Peyer's patch (tissue), 4 donors: ENCODE data around the gene STX1B. TPM values are rescaled to one million over a fixed set of nuclear protein-coding genes. Genes with fewer than 3 reads are reported as not detected.

Experiments
- DNase-seq, 3 donors: peaks; one replicate each; pipeline ENCODE4 v3.0.0-alpha.2; 2017 to 2019
- H3K27ac ChIP-seq, 4 donors: fragments of 200-600 bp; sonication (generic); one replicate each; pipeline ENCODE4 v1.5.1; 2016 to 2019
- H3K27me3 ChIP-seq, 2 donors: fragments of 200-600 bp; sonication (generic); one replicate each; pipeline ENCODE4 v1.5.1; 2019
- H3K36me3 ChIP-seq, 3 donors: fragments of 200-600 bp; sonication (generic); one replicate each; pipeline ENCODE4 v1.5.1; 2016 to 2019
- H3K4me1 ChIP-seq, 4 donors: fragments of 200-600 bp; sonication (generic); one replicate each; pipeline ENCODE4 v1.5.1; 2016 to 2019
- H3K4me3 ChIP-seq, 4 donors: fragments of 200-600 bp; sonication (generic); 1 replicate in 3 of 4; 2 replicates in 1 of 4; pipeline ENCODE4 v1.5.1; 2016 to 2019; ENCODE audit warnings: mild to moderate bottlenecking in 1 of 4
- H3K9me3 ChIP-seq, 4 donors: fragments of 200-600 bp; sonication (generic); one replicate each; pipeline ENCODE4 v1.5.1; 2016 to 2019; ENCODE audit warnings: mild to moderate bottlenecking in 1 of 4
- POLR2A ChIP-seq, 2 donors: fragments of 450-650 bp; IDR thresholded peaks; one replicate each; pipeline ENCODE4 v1.5.1; 2017; ENCODE audit warnings: antibody characterized with exemption in 2 of 2, mild to moderate bottlenecking in 2 of 2, moderate library complexity in 2 of 2
- total RNA-seq, 4 donors: library from RNA; depleted of rRNA; stranded (reverse); fragments of >200 nt; gene quantifications; one replicate each; pipeline ENCODE4 v1.1.0, GENCODE V29; 2016
- TF ChIP-seq, protein P1 (sequence below), 6 experiments: fragments of 450-650 bp in 4 of 6; fragments of 200-600 bp in 2 of 6; sonication (generic) in 1 of 6; IDR thresholded peaks; one replicate each; pipeline ENCODE4 v1.5.1; 2017 to 2019; ENCODE audit warnings: antibody characterized with exemption in 6 of 6, mild to moderate bottlenecking in 3 of 6, moderate library complexity in 1 of 6

STX1B gene
- total RNA-seq, 4 donors from 2014 or later: 0.18 to 1.3 (median 1.0) TPM; not detected in 1

DNA sequence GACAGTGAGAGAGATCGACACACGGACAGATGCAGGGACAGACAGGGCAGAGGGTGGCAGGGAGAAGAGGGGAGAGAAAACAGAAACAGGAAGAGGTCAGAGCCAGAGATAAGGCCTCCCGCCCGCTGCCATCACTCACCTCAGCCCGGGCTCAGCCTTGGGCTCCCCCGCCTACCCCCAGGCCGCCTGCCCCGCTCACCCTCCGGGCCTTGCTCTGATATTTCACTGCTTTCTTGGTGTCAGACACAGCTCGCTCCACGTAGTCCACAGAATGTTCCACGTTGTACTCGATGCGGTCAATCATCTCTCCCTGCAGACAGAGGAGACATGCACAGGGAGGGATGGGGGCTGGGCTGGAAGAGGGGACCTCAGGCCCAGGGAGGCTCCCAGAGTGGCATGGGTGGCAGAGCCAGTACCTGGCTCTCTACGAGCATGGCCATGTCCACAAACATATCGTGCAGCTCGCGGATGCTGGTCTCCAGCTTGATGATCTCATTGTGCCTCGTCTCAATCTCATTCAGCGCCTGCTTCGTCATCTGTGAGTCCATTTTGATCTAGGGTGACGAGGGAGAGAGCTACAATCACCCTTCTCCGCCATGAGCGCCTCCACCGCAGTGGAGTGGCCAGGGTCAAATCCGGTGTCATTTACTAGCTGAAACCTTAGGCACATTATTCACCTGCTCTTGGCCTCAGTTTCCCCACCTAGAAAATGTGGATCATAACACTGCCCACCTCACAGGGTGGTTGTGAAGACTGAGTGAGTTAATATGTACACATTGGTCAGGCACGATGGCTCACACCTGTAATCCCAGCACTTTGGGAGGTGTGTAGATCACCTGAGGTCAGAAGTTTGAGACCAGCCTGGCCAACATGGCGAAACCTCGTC is 17.3 kb downstream of the STX1B start:
- TF ChIP-seq, protein P1, sequence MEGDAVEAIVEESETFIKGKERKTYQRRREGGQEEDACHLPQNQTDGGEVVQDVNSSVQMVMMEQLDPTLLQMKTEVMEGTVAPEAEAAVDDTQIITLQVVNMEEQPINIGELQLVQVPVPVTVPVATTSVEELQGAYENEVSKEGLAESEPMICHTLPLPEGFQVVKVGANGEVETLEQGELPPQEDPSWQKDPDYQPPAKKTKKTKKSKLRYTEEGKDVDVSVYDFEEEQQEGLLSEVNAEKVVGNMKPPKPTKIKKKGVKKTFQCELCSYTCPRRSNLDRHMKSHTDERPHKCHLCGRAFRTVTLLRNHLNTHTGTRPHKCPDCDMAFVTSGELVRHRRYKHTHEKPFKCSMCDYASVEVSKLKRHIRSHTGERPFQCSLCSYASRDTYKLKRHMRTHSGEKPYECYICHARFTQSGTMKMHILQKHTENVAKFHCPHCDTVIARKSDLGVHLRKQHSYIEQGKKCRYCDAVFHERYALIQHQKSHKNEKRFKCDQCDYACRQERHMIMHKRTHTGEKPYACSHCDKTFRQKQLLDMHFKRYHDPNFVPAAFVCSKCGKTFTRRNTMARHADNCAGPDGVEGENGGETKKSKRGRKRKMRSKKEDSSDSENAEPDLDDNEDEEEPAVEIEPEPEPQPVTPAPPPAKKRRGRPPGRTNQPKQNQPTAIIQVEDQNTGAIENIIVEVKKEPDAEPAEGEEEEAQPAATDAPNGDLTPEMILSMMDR (IDR thresholded peaks at IDR 0.05): no peak
- TF ChIP-seq POLR2A (IDR thresholded peaks at IDR 0.05): no peak
- H3K4me3 ChIP-seq: no peak overlapping the region
- no peaks in the 10 kb centered on the region for H3K36me3 ChIP-seq
- H3K27me3 ChIP-seq: no peaks in the 10 kb centered on the region
- no peaks in the 10 kb centered on the region for H3K9me3 ChIP-seq
- no peak overlapping the region for H3K27ac ChIP-seq
- no peak for DNase-seq
- peaks cover 0 to 15% (median 7%) of the 10 kb centered on the region in 4 donors for H3K4me1 ChIP-seq

DNA sequence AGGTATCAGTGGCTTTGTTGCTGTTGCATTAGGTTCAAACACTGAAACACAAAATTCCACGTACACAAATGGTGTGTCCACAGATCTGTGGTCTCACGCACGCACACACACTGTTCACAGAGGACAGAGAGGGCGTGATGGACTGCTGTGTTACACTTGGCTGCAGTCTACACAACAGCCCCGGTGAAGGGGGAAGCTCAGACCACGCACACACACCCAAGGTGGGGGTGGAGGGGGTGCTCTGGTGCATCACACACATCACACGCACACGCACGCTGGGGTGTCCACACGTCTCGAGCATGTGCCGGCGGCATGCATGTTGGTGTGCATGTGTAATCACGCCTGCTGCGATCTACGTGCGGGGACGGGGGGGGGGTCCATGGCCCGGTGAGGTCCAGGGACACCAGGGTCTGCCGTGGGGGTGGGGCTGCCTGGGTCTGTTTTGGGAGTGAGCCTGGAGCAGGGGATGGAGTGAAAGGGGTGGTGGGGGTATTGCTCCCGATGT is 18.1 kb downstream of the STX1B start:
- DNase-seq: no peak
- no peak overlapping the region for H3K4me3 ChIP-seq
- TF ChIP-seq, protein P1 (IDR thresholded peaks at IDR 0.05): no peak
- peaks cover 0 to 9% (median 4%) of the 10 kb centered on the region in 4 donors for H3K4me1 ChIP-seq
- no peaks in the 10 kb centered on the region for H3K36me3 ChIP-seq
- no peak overlapping the region for H3K27ac ChIP-seq
- H3K27me3 ChIP-seq: no peaks in the 10 kb centered on the region
- no peaks in the 10 kb centered on the region for H3K9me3 ChIP-seq

GRCh38 chr16:30991052-30991451 is 19.4 kb downstream of the STX1B start:
- DNase-seq: no peak
- Histone ChIP-seq H3K36me3 (no peaks in the 10 kb centered on the region), H3K27me3 (no peaks in the 10 kb centered on the region), H3K4me1 (peaks cover 0 to 3% (median 0%) of the 10 kb centered on the region in 4 donors), H3K27ac (no peak overlapping the region), H3K4me3 (no peak overlapping the region), H3K9me3 (no peaks in the 10 kb centered on the region)
- TF ChIP-seq, protein P1 (IDR thresholded peaks at IDR 0.05): no peak
- TF ChIP-seq POLR2A (IDR thresholded peaks at IDR 0.05): no peak

DNA sequence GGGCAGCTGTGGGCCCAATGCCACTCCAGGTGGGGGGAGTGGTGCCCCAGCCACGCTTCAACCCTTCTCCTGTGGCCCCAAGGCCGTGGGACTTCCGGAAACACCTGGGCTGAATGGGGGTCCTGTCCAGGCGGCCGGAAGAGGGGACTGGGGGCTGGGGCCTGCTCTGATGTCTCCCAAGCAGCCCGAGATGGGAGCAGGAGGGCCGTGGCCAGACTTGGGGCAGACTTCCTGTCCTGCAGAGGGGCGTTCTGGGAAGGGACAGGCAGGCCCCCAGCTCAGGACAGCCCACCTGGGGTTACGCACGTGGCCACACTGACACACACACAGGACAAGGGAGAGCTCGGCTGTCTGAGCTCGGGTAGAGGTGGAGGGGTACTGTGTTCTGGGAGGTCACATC is 20.3 kb downstream of the STX1B start:
- DNase-seq: no peak

DNA sequence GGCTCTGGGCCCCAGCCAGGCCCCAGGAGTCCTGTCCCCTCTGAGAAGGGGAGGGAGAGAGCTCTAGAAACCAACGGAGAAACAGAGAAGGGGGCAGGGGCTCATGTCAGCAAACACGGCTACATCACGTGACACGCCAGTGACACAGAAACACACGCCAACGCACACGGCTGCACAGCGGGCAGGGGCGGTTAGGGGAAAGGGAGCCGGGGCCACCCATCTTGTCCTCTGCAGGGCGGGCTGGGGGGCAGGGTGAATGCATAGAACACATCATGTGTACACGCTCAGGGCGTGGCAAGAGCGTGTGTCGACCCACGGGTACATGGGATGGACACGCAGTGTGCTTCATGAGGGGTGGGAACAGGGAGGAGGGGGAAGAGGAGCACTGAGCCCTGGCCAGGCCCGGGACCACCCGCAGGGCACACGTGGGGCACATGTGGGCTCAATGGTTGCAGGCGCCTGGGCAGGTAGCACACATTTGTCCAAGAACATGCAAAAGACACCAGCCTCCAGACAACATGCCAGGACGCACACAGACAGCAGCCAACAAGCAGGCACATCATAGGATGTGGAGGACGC is 20.9 kb downstream of the STX1B start:
- H3K4me3 ChIP-seq: no peak overlapping the region
- no peak for TF ChIP-seq POLR2A (IDR thresholded peaks at IDR 0.05)
- TF ChIP-seq, protein P1 (IDR thresholded peaks at IDR 0.05): no peak
- H3K27me3 ChIP-seq: no peaks in the 10 kb centered on the region

More for the DNA sequence above, 20.3 kb downstream of the STX1B start:
- Histone ChIP-seq H3K9me3 (no peaks in the 10 kb centered on the region), H3K36me3 (no peaks in the 10 kb centered on the region), H3K27ac (no peak overlapping the region), H3K4me3 (no peak overlapping the region), H3K4me1 (peaks cover 0 to 12% (median under 1%) of the 10 kb centered on the region in 4 donors), H3K27me3 (no peaks in the 10 kb centered on the region)
- TF ChIP-seq, protein P1 (IDR thresholded peaks at IDR 0.05): no peak
- no peak for TF ChIP-seq POLR2A (IDR thresholded peaks at IDR 0.05)

More for the DNA sequence above, 20.9 kb downstream of the STX1B start:
- no peak for DNase-seq
- Histone ChIP-seq H3K27ac (no peak overlapping the region), H3K4me1 (peaks cover 0 to 12% (median 3%) of the 10 kb centered on the region in 4 donors), H3K9me3 (no peaks in the 10 kb centered on the region), H3K36me3 (peaks cover 0 to 2% (median 0%) of the 10 kb centered on the region in 3 donors)
